ENCODE results near the gene VLDLR.
"Not testable (repeated sequence)": the region's sequence is repeated elsewhere in the genome, so short reads cannot be mapped to it uniquely, and the experiment has no call there.

DNA sequence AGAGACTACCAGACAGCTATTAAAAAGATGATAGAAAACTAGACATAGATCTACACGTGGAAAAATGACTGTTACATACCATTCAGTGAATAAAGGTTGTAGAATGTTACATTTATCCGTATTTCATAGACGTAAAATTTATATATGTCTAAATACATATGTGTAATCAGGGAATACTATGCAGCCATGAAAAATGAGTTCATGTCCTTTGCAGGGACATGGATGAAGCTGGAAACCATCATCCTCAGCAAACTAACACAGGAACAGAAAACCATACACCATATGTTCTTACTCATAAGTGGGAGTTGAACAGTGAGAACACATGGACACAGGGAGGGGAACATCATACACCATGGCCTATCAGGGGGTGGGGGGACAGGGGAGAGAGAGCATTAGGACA is 85.7 kb downstream of the VLDLR start:
- TF ChIP-seq, protein P1, sequence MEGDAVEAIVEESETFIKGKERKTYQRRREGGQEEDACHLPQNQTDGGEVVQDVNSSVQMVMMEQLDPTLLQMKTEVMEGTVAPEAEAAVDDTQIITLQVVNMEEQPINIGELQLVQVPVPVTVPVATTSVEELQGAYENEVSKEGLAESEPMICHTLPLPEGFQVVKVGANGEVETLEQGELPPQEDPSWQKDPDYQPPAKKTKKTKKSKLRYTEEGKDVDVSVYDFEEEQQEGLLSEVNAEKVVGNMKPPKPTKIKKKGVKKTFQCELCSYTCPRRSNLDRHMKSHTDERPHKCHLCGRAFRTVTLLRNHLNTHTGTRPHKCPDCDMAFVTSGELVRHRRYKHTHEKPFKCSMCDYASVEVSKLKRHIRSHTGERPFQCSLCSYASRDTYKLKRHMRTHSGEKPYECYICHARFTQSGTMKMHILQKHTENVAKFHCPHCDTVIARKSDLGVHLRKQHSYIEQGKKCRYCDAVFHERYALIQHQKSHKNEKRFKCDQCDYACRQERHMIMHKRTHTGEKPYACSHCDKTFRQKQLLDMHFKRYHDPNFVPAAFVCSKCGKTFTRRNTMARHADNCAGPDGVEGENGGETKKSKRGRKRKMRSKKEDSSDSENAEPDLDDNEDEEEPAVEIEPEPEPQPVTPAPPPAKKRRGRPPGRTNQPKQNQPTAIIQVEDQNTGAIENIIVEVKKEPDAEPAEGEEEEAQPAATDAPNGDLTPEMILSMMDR (conservative IDR thresholded peaks at IDR 0.05; ENCODE audit: low read length) = not testable (repeated sequence)
- TF ChIP-seq EZH2phosphoT487 (IDR thresholded peaks at IDR 0.05; ENCODE audit: borderline replicate concordance, low read depth, low read length) = not testable (repeated sequence)

All from OCI-LY7 (cell line).